ENCODE results near the gene ZNF180.
"Not testable (repeated sequence)": the region's sequence is repeated elsewhere in the genome, so short reads cannot be mapped to it uniquely, and the experiment has no call there.

ZNF180 gene

DNA sequence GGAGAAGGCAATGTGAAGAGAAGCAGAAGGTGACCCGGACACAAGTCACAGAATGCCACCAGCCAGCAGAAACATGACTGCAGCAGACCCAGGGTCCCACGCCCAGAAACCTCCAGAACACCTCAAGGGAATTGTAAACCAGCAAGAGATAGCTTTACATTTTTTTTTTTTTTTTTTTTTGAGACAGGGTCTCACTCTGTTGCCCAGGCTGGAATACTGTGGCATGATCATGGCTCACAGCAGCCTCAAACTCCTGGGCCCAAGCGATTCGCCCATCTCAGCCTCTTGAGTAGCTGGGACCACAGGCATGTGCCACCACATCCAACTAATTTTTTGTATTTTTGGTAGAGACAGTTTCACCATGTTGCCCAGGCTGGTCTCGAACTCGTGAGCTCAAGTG lies 39.7 kb upstream of the ZNF180 start:
- H3K4me3 ChIP-seq (ENCODE audit: low read depth, low read length), result no peak overlapping the region
- DNase-seq (ENCODE audit: low read depth), result no peak
- TF ChIP-seq, protein P1, sequence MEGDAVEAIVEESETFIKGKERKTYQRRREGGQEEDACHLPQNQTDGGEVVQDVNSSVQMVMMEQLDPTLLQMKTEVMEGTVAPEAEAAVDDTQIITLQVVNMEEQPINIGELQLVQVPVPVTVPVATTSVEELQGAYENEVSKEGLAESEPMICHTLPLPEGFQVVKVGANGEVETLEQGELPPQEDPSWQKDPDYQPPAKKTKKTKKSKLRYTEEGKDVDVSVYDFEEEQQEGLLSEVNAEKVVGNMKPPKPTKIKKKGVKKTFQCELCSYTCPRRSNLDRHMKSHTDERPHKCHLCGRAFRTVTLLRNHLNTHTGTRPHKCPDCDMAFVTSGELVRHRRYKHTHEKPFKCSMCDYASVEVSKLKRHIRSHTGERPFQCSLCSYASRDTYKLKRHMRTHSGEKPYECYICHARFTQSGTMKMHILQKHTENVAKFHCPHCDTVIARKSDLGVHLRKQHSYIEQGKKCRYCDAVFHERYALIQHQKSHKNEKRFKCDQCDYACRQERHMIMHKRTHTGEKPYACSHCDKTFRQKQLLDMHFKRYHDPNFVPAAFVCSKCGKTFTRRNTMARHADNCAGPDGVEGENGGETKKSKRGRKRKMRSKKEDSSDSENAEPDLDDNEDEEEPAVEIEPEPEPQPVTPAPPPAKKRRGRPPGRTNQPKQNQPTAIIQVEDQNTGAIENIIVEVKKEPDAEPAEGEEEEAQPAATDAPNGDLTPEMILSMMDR (IDR thresholded peaks at IDR 0.05; ENCODE audit: control insufficient read depth, extremely low read depth, insufficient read depth), result no peak

DNA sequence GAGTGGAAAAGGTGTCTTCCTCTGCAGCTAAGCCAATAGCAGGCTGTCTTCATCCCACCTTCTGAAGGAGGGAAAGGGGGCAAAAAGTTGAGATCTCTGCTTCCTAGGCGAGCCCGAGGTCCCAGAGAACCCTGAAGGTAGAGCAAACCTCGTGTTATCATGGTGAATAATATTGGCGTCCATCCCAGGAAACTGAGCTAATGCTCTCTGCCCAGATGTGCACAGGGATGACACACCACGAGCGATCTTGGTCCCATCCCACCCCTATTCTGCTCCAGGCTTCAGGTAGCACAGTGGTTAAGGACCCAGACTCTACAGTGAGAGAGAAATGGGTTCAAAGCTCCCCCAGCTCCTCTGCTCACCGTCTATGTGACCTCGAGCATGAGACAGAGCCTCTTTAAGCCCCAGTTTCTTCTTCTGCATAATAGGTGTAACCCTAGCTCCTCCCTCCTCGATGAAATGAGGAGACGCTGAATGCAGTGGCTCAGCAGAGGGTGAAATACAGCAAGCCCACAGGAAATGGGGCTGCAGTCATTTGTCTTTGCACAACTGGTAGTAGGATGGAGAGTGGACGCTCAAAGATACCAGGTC lies 39.0 kb upstream of the ZNF180 start:
- DNase-seq (ENCODE audit: low read depth), result no peak
- no peak overlapping the region for H3K4me3 ChIP-seq (ENCODE audit: low read depth, low read length)
- TF ChIP-seq, protein P1 (IDR thresholded peaks at IDR 0.05; ENCODE audit: control insufficient read depth, extremely low read depth, insufficient read depth), result no peak

DNA sequence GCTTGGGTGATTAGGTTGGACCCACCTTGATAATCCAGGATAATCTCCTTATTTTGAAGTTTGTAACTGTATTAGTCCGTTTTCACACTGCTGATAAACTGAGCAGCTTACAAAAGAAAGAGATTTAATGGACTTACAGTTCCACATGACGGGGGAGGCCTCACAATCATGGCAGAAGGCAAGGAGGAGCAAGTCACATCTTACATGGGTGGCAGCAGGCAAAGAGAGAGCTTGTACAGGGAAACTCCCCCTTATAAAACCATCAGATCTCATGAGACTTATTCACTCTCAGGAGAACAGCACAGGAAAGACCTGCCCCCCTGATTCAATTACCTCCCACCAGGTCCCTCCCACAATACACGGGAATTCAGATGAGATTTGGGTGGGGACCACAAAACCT lies 35.0 kb upstream of the ZNF180 start:
- not testable (repeated sequence) for H3K4me3 ChIP-seq (ENCODE audit: low read depth, low read length); DNase-seq (ENCODE audit: low read depth)

DNA sequence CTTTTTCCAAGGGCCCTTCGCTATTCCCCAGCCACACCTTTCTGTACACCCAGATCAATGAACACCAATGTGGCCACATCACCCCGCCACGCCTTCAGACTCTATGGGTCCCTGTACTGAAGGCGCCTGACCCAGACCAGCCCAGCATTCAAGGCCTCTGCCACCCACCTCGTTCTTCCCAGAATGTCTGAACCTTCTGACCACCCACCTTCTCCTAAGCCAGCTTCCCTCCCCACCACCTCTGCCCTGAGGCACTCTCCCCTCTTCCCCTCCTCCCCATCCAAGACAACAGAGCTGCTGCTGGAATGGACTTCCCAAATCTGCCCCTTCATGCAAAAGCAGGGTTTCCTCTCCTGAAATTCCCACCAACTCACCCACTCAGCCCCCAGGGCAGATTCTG lies 32.5 kb upstream of the ZNF180 start:
- no peak overlapping the region for H3K4me3 ChIP-seq (ENCODE audit: low read depth, low read length)
- TF ChIP-seq, protein P1 (IDR thresholded peaks at IDR 0.05; ENCODE audit: control insufficient read depth, extremely low read depth, insufficient read depth), result no peak
- DNase-seq (ENCODE audit: low read depth), result no peak

DNA sequence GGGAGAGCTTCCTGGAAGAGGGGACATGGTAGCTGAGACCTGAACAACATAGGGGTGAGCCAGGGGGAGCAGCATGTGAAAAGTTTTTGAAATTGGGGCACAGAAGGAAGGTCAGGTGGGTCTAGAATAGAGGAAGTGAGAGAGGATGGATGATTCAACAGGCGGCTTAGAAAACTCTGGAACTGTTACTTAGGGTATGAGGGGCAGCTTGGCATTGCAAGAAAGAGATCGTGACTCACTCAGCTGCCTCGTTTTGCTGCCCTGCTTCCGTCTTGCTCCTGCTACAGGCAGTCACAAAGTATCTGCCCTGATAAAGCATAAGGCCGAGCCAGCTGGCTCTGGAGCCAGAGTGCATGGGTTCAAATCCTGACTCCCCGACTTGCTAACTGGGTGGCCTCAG lies 30.5 kb upstream of the ZNF180 start:
- no peak for DNase-seq (ENCODE audit: low read depth)
- no peak overlapping the region for H3K4me3 ChIP-seq (ENCODE audit: low read depth, low read length)
- TF ChIP-seq, protein P1 (IDR thresholded peaks at IDR 0.05; ENCODE audit: control insufficient read depth, extremely low read depth, insufficient read depth), result no peak

DNA sequence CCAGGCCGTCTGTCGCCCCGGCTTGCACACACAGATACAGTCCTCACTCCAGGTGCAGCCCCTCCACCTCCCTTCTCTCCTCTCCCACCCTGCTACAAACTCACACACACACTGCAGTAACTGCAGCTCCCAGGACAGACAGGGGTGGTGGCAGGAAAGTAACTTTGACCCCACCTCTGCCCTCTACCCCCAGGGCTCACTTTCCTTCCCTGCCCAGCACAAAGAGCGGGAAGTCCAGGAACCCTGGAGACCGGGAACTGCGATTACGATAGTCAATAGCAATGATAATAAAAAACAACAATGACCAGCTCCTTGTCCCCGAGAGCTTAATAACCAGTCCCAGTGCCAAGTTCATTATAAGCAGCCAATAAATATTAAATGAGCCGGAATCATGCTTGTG lies 29.2 kb upstream of the ZNF180 start, which contains the start of gene CEACAM20:
CEACAM20 (minus strand) TSS at position 140 of the 400 bp plus-strand sequence. CDS start 166 bp downstream, outside the sequence.
- DNase-seq (ENCODE audit: low read depth), result no peak
- TF ChIP-seq, protein P1 (IDR thresholded peaks at IDR 0.05; ENCODE audit: control insufficient read depth, extremely low read depth, insufficient read depth), result no peak
- no peak within 1 kb of the TSS for H3K4me3 ChIP-seq (ENCODE audit: low read depth, low read length)

DNA sequence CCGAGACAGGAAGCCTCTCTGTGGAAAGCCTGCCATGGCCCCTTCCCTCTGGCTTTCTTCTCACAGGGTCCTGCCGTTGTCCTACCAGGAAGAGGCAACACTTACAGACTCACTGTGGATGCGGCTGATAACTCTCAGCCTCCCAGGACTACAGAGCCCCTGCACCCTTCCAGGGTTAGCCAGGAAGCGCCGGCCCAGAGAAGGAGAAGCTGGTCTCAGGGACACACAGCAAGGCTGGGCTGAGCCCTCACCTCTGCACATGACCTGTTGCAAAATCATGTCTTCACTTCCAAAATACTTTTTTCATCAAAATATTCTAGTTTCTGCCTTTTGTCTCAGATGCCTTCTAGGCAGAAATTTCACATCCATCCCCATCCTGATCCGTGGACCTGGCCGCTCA lies 27.2 kb upstream of the ZNF180 start:
- TF ChIP-seq, protein P1 (IDR thresholded peaks at IDR 0.05; ENCODE audit: control insufficient read depth, extremely low read depth, insufficient read depth), result no peak
- DNase-seq (ENCODE audit: low read depth), result no peak
- no peak overlapping the region for H3K4me3 ChIP-seq (ENCODE audit: low read depth, low read length)
